GM18526 (cell line): Measurements from ENCODE around the gene PORCN.

Experiments used
- POLR2A ChIP-seq: IDR thresholded peaks from 3 replicates; pipeline ENCODE4 v1.6.1; 2011; ENCODE audit not compliant: insufficient read length; ENCODE audit errors: extremely low read depth

Gene PORCN

DNA sequence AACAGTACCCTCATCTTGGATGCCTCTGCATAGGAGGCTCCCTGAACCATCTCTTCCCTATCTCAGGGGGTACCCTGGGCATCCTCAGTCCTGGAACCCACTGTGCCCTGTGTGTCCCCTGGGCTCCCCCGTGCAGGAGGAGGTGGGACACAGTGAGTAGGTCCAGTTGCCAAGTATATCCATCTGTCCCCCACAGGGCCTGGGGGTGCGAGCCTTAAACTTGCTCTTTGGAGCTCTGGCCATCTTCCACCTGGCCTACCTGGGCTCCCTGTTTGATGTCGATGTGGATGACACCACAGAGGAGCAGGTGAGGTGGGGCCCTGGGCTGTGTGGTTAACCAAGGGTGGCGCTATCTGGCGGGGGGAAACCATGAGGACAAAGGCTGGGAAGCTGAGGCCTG is 8.2 kb downstream of the PORCN start:
- no peak for TF ChIP-seq POLR2A

DNA sequence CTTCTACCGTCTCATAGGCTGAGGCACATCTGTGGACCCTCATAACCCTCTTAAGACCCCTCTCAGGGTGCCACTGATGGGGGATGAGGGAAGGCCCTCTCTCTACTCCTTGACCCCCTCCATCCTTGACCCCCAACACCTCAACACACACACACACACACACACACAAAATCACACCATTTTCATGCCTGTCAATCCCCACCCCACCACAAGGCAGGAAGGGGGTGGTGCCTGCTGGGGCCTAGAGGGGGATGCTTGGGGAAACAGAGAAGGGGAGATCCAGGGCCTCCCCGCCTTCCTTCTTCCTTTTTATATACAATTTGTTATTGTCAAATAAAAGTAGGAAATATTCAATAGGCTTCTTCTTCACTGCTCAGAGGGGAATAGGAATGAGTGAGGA is 11.7 kb downstream of the PORCN start:
- TF ChIP-seq POLR2A: no peak

DNA sequence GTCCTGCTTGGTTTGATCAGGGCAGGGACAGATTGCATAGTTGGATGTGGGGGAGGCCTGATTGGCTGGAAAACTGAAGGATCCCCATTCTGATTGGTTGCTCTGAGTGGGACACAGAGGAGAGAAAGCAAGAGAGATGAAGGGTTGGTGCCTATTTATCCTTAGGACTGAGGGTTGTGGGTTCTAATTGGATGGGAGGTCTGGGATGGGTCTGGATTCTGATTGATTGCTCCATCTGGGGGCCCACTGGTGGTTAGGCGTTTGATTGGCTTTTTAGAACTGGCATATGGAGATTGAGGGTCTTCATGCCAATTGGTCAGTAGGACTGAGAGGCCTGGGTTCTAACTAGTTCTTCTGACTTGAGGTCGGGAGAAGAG is 12.2 kb downstream of the PORCN start:
- TF ChIP-seq POLR2A: no peak

DNA sequence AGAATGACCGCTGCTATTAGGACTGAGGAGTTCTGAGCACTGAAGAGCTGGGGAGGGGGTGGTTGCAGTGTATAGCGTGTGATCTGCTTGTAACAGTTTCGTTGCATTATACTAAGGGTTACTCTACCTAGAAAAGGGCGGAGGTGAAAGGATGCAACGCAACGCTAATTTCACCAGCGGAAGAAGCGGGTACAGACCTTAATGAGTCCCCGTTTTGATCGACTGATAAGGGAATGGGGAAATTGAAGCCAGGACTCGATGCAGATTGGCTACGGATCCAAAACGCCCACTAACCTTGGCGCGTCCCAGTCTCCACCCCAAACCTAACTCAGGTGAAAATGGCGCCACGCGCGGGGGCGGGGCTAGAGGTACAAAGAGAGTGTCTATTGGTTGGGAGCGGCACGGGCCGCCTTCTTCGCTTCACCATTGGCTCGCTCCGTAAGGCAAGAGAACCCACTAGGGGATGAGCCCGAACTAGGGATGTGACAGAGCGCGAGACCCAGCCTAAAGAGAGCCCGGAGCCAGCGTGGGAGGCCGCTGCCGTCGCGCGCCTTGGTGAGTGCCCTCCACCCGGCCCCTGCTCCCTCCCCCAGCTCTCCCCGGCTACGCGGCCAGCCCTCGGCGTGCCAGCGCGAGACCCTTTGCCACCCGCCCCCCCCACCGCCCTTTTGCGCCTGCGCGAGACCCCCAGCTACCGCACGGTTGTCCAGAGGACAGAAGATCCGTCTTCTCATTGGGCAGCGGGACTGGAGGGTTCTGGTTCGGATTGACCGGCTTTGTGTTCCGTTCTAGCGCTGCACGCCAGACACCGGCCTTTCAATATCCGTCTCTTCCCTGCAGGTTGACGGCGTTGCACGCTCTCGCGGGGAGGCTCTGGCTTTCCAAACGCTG is 12.8 kb downstream of the PORCN start, which contains the start of gene EBP:
Gene EBP (plus strand): TSS at position 456 of the 891 bp plus-strand sequence. CDS start 1,964 bp downstream, outside the sequence.
- TF ChIP-seq POLR2A: peak; percentile 81

DNA sequence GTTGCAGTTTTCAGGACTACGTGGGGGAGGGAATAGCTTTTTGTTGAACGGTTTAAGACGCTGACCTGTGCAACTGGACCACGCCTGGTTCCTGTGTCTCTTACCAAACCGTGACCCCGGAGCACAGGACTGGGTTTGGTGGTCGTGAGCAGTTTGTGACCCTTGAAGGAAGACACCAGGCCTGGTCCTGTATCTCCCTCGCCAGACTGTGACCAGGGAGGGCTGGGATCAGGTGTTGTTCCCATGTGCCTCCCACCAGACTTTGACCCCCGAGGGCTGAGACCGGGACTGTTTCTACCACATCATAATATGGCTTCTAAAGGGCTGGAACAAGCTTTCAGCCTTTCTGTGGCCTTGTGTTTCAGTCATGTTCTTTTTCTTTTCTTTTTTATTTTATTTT is 13.5 kb downstream of the PORCN start:
- no peak for TF ChIP-seq POLR2A

DNA sequence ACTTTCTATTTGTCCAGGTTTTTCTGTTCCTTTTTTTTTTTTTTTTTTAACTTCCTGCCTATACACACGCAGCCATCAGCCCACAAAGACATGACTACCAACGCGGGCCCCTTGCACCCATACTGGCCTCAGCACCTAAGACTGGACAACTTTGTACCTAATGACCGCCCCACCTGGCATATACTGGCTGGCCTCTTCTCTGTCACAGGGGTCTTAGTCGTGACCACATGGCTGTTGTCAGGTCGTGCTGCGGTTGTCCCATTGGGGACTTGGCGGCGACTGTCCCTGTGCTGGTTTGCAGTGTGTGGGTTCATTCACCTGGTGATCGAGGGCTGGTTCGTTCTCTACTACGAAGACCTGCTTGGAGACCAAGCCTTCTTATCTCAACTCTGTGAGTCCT is 14.9 kb downstream of the PORCN start:
- no peak for TF ChIP-seq POLR2A

DNA sequence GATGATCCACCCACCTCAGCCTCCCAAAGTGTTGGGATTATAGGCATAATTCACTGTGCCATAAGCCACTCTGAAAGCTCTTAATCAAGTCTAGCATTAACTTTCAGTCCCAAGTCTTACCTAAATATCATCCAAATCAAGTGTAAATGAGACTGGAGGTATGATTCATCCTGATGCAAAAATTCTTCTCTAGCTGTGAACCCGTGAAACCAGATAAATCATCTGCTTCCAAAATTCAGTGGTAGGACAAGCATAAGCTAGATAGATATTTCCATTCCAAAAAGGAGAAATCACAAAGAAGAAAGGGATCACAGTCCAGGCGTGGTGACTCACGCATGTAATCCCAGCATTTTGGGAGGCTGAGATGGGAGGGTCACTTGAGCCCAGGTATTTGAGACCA is 21.9 kb downstream of the PORCN start:
- no peak for TF ChIP-seq POLR2A

DNA sequence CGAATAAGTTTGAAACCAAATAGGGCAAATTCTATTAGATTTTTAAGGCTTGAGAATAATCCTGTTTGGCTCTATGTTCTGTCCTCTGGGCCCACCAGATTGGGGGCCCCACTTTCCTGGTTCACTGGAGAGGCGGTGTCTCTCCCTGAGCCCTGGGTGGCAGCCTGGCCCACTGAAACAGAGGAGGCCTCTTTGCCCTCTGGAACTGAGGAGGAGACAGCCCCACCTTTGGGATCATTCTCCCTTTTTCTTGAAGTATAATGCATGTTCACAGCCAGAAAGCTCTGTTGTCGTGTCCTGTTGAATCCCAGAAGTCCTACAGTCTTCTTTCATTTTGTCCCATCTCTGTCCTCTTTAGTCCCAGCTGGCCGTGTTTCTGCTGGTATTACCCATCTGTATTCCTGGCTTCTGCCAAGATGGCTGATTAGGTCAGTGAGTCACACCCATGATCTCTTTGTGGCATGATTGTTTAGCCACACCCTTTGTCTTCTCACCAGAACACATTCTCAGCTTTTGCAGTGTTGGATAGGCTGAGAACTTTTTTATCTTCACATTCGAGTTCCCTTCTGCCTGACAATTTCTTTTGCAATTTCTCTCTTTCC is 22.7 kb downstream of the PORCN start:
- TF ChIP-seq POLR2A: no peak

DNA sequence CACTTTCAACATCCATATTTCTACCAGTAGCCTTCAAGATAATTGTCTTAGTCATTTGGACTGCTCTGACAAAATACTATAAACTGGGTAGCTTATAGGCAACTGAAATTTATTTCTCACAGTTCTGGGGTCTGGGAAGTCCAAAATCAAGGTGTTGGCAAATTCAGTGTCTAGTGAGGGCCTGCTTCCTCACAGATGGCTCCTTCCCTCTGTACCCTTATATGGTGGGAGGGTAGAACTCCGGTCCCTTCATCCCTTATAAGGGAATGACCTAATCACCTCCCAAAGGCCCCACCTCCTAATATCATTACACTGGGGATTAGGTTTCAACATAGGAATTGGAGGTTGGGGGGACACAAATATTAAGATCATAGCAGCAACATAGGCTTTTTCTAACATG is 23.4 kb downstream of the PORCN start:
- no peak for TF ChIP-seq POLR2A

DNA sequence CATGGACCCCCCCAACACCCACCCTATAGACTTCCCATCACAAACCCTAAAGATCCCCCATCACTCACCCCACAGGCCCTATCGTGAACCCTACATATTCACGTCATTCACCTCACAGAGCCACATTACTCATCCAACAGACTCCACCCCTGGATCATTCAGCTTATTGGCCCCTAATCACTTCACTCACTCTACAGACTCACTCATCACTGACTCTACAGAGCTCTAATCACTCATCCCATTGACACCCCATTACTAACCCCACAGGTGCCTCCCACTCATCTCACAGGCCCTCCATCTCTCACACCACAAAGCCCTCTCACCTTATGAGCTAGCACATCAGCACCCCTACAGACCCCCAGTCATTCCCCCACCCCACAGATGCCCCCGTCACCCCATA is 24.4 kb downstream of the PORCN start:
- TF ChIP-seq POLR2A: no peak

DNA sequence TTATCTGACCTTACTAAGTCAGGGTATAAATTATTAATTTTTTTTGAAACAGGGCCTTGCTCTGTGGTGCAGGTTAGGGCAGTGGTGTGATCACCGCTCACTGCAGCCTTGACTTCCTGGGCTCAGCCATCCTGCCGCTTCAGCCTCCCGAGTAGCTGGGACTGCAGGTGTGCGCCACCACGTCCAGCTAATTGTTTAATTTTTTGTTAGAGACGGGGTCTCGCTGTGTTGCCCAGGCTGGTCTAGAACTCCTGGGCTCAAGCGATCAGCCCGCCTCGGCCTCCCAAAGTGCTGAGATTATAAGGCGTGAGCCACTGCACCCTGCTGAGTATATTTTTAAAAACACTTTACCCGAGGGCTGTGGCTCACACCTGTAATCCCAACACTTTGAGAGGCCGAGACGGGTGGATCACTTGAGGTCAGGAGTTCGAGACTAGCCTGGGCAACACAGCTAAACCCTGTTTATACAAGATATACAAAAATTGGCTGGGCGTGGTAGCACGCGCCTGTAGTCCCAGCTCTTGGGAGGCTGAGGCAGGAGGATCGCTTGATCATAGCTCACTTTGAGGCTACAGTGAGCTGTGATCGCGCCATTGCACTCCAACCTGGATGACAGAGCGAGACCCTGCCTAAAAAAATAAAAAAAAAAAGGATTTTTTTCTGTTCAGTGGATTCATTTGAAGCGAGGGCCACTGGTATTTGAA is 30.0 kb downstream of the PORCN start:
- TF ChIP-seq POLR2A: no peak

DNA sequence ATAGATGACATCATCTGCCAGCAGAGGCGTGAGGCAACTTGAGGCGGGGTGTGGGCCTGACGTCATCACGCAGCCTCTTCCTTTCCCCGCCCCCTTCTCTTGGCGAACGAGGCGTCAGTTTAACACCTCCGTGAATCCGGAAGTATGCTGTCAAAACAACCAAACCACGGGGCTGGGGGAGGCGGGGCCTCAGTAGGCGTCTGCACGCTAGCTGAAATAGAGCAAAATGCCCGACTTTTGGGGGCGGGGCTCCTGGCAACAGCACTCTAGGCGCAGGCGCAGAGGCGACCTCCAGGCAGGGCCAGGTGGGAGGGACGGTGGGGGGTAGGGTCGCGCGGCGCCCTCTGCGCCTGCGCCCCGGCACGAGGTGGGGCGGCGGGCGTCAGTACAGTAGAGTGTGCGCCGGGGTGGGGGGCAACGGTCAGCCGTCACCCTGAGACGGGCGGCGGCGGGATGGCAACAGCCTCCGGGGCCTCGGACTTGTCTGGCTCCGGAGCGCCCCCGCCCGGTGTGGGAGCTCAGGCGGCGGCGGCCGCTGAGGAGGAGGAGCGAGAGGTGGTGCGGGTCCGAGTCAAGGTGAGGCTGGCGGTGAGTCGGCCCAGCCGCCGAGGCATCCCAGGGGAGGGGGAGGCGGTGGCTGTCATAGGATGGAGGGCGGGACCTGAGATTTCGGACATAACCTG is 30.7 kb downstream of the PORCN start, which contains the start of gene TBC1D25:
Gene TBC1D25 (plus strand): TSS at position 370 of the 683 bp plus-strand sequence. CDS start 84 bp downstream, at position 454.
- no peak for TF ChIP-seq POLR2A

DNA sequence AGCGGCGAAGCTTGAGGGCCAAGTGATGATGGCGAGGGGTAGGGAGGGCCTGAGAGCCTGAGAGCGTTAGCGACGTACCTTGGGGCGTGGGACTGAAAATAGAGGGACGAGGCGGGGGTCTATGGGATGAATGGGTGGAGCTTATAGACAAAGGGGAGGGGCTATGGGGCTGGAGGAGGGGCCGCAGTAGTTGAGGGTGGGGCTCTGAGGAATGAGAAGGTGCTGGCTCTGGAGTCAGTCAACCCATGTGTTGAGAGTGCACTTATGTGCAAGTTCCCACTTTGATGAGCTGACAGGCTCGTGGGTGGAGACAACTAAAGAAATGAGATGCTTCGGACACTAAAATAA is 31.2 kb downstream of the PORCN start:
- TF ChIP-seq POLR2A: no peak

DNA sequence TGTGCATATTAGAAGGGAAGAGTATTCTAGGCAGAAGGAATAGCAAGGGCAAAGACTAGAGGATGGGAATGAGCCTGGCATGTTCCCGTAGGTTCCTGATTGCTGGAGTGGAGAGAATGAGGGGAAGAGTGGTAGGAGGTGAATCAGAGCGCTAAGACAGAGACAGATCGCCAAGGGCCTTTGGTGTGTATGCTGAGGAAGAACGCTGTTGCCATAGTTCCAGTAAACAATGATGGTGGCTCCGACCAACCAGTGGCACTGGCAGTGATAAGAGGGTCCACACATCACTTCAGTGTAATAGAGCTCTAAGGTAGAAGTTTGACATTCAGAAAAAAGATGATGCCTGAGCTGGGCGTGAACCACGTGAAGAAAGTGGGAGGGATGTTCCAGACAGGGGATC is 31.7 kb downstream of the PORCN start:
- TF ChIP-seq POLR2A: no peak

DNA sequence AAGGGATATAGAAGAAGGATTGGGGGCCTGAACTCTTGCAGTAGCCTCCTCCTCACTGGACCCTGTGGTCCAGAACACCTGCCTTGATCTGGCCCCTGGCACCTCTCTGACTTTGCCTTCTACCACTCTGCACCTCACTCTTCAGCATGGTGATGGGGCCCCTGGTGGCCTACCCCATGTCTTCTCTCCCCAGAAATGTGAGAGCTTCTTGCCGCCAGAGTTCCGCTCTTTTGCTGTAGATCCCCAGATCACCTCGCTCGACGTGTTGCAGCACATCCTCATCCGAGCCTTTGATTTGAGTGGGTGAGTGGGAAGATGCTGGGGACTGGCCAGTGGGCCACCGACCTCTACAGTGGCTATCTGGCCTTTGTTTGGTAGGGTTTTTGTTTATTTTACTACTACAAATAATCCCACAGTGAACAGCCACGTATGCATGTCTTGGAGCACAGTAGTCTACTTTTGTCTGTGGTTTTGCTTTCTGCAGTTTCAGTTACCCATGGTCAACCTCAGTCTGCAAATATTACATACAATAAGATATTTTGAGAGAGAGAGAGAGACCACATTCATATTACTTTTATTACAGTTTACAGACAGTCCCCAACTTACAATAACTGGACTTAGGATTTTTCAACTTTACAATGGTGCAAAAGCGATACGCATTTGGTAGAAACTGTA is 32.5 kb downstream of the PORCN start:
- TF ChIP-seq POLR2A: no peak
